GM19328 (cell line): ENCODE results near the gene SF1.

ENCODE experiments used
- ATAC-seq: cut with Tn5 transposase; IDR thresholded peaks from one replicate; pipeline ENCODE4 v1.9.1; 2021; ENCODE audit warnings: mild to moderate bottlenecking, moderate library complexity; ENCODE audit not compliant: unreplicated experiment

Gene SF1

GRCh38 chr11:64750361-64751054, 27.8 kb downstream of the SF1 start:
- ATAC-seq = no peak

- no peak for ATAC-seq
Observed at GRCh38 chr11:64747961-64748665, 30.2 kb downstream of the SF1 start.

GRCh38 chr11:64746486-64746885, 31.9 kb downstream of the SF1 start:
- ATAC-seq = no peak

- no peak for ATAC-seq
Observed at GRCh38 chr11:64745521-64746328, 32.6 kb downstream of the SF1 start.

- ATAC-seq = no peak
Observed at GRCh38 chr11:64745189-64745520, 33.2 kb downstream of the SF1 start.

- ATAC-seq = no peak
Observed at GRCh38 chr11:64744544-64745188, 33.7 kb downstream of the SF1 start.

- no peak for ATAC-seq
Observed at GRCh38 chr11:64743591-64744543, 34.5 kb downstream of the SF1 start, which contains the start of gene RASGRP2. RASGRP2 (minus strand) TSS chr11:64744142; CDS start chr11:64742866, 1,276 bp downstream.

- no peak for ATAC-seq
Observed at GRCh38 chr11:64742889-64743590, 35.3 kb downstream of the SF1 start.

- ATAC-seq = no peak
Observed at GRCh38 chr11:64742087-64742888, 36.1 kb downstream of the SF1 start.

- ATAC-seq = no peak
Observed at GRCh38 chr11:64741375-64742086, 36.8 kb downstream of the SF1 start.

- no peak for ATAC-seq
Observed at GRCh38 chr11:64739871-64740270, 38.5 kb downstream of the SF1 start.

GRCh38 chr11:64736654-64737053, 41.7 kb downstream of the SF1 start:
- ATAC-seq = no peak

- no peak for ATAC-seq
Observed at GRCh38 chr11:64735725-64736259, 42.5 kb downstream of the SF1 start.

GRCh38 chr11:64734811-64735724, 43.3 kb downstream of the SF1 start:
- ATAC-seq = no peak

GRCh38 chr11:64731601-64732000, 46.7 kb downstream of the SF1 start:
- ATAC-seq = no peak

GRCh38 chr11:64729851-64730382, 48.4 kb downstream of the SF1 start:
- ATAC-seq = no peak
